ENCODE results near the gene EARS2. TPM values are rescaled to one million over a fixed set of nuclear protein-coding genes. Genes with fewer than 3 reads are reported as not detected.

EARS2 gene
- total RNA-seq, 1 donor from 2014 or later = 16.8 TPM

DNA sequence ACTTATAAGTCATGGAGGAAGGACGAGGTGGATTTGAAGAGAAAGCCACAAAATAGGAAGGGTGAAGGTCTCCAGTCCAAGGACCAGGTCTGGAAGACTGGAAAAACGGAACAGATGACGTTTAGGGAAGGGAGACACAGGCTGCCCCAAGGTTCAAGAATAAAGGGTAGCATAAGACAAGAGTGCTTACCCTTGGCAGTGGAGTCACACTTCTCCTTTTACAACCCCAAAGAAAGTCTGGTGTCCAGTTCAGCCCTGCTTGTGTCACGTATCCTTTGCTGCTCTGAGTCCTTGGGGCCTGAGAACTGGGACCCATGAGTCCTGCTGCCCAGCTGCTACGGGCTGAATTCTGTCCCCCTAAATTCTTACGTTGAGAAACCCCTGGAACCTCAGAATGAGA, 33.8 kb downstream of the EARS2 start:
- H3K27me3 ChIP-seq = no peaks in the 10 kb centered on the region
- H3K27ac ChIP-seq = no peak overlapping the region
- TF ChIP-seq, protein P1, sequence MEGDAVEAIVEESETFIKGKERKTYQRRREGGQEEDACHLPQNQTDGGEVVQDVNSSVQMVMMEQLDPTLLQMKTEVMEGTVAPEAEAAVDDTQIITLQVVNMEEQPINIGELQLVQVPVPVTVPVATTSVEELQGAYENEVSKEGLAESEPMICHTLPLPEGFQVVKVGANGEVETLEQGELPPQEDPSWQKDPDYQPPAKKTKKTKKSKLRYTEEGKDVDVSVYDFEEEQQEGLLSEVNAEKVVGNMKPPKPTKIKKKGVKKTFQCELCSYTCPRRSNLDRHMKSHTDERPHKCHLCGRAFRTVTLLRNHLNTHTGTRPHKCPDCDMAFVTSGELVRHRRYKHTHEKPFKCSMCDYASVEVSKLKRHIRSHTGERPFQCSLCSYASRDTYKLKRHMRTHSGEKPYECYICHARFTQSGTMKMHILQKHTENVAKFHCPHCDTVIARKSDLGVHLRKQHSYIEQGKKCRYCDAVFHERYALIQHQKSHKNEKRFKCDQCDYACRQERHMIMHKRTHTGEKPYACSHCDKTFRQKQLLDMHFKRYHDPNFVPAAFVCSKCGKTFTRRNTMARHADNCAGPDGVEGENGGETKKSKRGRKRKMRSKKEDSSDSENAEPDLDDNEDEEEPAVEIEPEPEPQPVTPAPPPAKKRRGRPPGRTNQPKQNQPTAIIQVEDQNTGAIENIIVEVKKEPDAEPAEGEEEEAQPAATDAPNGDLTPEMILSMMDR (IDR thresholded peaks at IDR 0.05) = no peak
- H3K36me3 ChIP-seq = peaks cover 13 to 53% of the 10 kb centered on the region in 2 donors
- intact Hi-C loops (cut with DNase I) = no loop called here
- H3K4me3 ChIP-seq = no peak overlapping the region
- DNase-seq (ENCODE audit: low spot score in 2 of 2) = no peak
- H3K4me1 ChIP-seq = no peaks in the 10 kb centered on the region
- H3K9me3 ChIP-seq = no peaks in the 10 kb centered on the region

GRCh38 chr16:23521965-23522364, 35.2 kb downstream of the EARS2 start:
- H3K36me3 ChIP-seq = peaks cover 11 to 45% of the 10 kb centered on the region in 2 donors
- no peak overlapping the region for H3K27ac ChIP-seq
- TF ChIP-seq, protein P1 (IDR thresholded peaks at IDR 0.05) = no peak
- H3K4me1 ChIP-seq = no peaks in the 10 kb centered on the region
- intact Hi-C loops (cut with DNase I) = no loop called here
- no peaks in the 10 kb centered on the region for H3K9me3 ChIP-seq
- H3K27me3 ChIP-seq = no peaks in the 10 kb centered on the region
- no peak for DNase-seq (ENCODE audit: low spot score in 2 of 2)
- H3K4me3 ChIP-seq = no peak overlapping the region

DNA sequence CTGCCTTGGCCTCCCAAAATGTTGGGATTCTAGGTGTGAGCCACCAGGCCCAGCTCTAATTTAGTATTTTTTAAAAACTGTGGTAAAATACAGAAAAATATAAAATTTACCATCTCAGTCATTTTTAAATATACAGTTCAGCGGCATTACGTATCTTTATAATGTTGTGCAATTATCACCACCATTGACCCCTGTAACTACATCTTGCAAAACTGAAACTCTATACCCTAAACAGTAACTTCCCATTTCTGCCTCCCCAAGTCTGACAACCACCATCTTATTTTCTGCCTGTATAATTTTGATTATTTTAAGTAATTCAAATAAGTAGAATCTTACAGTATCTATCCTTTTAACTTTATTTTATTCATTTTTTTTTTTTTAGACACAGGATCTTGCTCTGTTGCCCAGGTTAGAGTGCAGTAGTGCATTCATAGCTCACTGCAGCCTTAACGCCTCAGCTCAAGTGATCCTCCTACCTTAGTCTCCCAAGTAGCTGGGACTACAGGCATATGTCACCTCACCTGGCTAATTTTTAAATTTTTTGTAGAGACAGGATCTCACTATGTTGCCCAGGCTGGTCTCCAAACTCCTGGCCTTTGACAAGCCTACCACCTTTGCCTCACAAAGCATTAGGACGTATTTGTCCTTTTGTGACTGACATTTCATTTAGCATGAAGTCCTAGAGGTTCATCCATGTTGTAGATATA, 36.0 kb downstream of the EARS2 start:
- H3K27ac ChIP-seq = no peak overlapping the region
- DNase-seq (ENCODE audit: low spot score in 2 of 2) = no peak
- intact Hi-C loops (cut with DNase I) = no loop called here
- H3K9me3 ChIP-seq = no peaks in the 10 kb centered on the region
- peaks cover 11 to 45% of the 10 kb centered on the region in 2 donors for H3K36me3 ChIP-seq
- no peak overlapping the region for H3K4me3 ChIP-seq
- no peaks in the 10 kb centered on the region for H3K27me3 ChIP-seq
- TF ChIP-seq, protein P1 (IDR thresholded peaks at IDR 0.05) = no peak
- no peaks in the 10 kb centered on the region for H3K4me1 ChIP-seq

- intact Hi-C loops (cut with DNase I) = no loop called here
- no peak for DNase-seq (ENCODE audit: low spot score in 2 of 2)
- Histone ChIP-seq H3K36me3 (peaks cover 11 to 43% of the 10 kb centered on the region in 2 donors), H3K4me1 (no peaks in the 10 kb centered on the region), H3K4me3 (no peak overlapping the region), H3K27me3 (no peaks in the 10 kb centered on the region), H3K27ac (no peak overlapping the region), H3K9me3 (no peaks in the 10 kb centered on the region)
- TF ChIP-seq, protein P1 (IDR thresholded peaks at IDR 0.05) = no peak
Observed at GRCh38 chr16:23520500-23520899, 36.6 kb downstream of the EARS2 start.

DNA sequence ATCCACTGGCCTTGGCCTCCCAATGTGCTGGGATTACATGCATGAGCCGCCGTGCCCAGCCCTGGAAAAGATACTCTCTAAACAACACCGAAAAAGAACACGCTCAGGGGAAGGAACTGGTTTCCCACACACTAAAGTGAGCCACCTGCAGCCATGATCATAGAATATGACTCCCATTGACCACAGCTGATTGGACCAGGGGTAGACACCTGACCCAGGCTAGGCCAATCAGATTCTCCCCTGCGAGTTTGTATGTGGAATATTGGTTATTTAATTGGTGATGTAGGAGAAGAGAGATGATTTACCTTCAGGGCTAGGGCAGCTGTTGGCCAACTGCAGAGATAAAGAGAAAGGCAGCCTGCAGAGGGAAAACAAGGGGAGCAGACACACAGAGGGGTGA, 37.9 kb downstream of the EARS2 start:
- peaks cover 7 to 35% of the 10 kb centered on the region in 2 donors for H3K36me3 ChIP-seq
- no peaks in the 10 kb centered on the region for H3K27me3 ChIP-seq
- no peak for DNase-seq (ENCODE audit: low spot score in 2 of 2)
- H3K27ac ChIP-seq = no peak overlapping the region
- H3K4me3 ChIP-seq = no peak overlapping the region
- H3K9me3 ChIP-seq = no peaks in the 10 kb centered on the region
- no peaks in the 10 kb centered on the region for H3K4me1 ChIP-seq
- intact Hi-C loops (cut with DNase I) = no loop called here
- TF ChIP-seq, protein P1 (IDR thresholded peaks at IDR 0.05) = no peak

All from ascending aorta (tissue), 2 donors.